ENCODE data around the gene MAZ.

The MAZ gene

GRCh38 chr16:29809031-29809747, 2.9 kb downstream of the MAZ start:
- DNase-seq (ENCODE audit: low read depth in 2 of 3, low spot score in 2 of 3) = no peak

GRCh38 chr16:29809850-29810698, 3.7 kb downstream of the MAZ start:
- DNase-seq (ENCODE audit: low read depth in 2 of 3, low spot score in 2 of 3) = no peak

- DNase-seq (ENCODE audit: low read depth in 2 of 3, low spot score in 2 of 3) = no peak
These were observed 4.4 kb downstream of the MAZ start for GRCh38 chr16:29810699-29811169.

- DNase-seq (ENCODE audit: low read depth in 2 of 3, low spot score in 2 of 3) = peak in 1 of 3 experiments; percentile 77
These were observed 5.0 kb downstream of the MAZ start for GRCh38 chr16:29811170-29811895.

GRCh38 chr16:29811896-29812665, 5.8 kb downstream of the MAZ start, which contains the start of gene PRRT2:
TSS of gene PRRT2 (plus strand) at chr16:29812193. CDS start at chr16:29813055, 862 bp downstream.
- DNase-seq (ENCODE audit: low read depth in 2 of 3, low spot score in 2 of 3) = no peak

- DNase-seq (ENCODE audit: low read depth in 2 of 3, low spot score in 2 of 3) = no peak
These were observed 6.7 kb downstream of the MAZ start for GRCh38 chr16:29812754-29813643.

GRCh38 chr16:29813644-29814562, 7.6 kb downstream of the MAZ start:
- no peak for DNase-seq (ENCODE audit: low read depth in 2 of 3, low spot score in 2 of 3)

GRCh38 chr16:29814592-29814991, 8.3 kb downstream of the MAZ start:
- DNase-seq (ENCODE audit: low read depth in 2 of 3, low spot score in 2 of 3) = no peak

- no peak for DNase-seq (ENCODE audit: low read depth in 2 of 3, low spot score in 2 of 3)
These were observed 8.8 kb downstream of the MAZ start for GRCh38 chr16:29815032-29815721.

GRCh38 chr16:29815793-29816693, 9.7 kb downstream of the MAZ start, which contains the start of gene PAGR1:
TSS of gene PAGR1 (plus strand) at chr16:29816152. CDS start at chr16:29816526, 374 bp downstream.
- peak; percentile 92 to 96 (median 96) for DNase-seq (ENCODE audit: low read depth in 2 of 3, low spot score in 2 of 3)

- DNase-seq (ENCODE audit: low read depth in 2 of 3, low spot score in 2 of 3) = no peak
These were observed 10.5 kb downstream of the MAZ start for GRCh38 chr16:29816694-29817441.

- no peak for DNase-seq (ENCODE audit: low read depth in 2 of 3, low spot score in 2 of 3)
These were observed 11.8 kb downstream of the MAZ start for GRCh38 chr16:29818082-29818481.

GRCh38 chr16:29819506-29819905, 13.2 kb downstream of the MAZ start:
- no peak for DNase-seq (ENCODE audit: low read depth in 2 of 3, low spot score in 2 of 3)

GRCh38 chr16:29820271-29820701, 14.0 kb downstream of the MAZ start, which contains the start of gene MVP:
TSS of gene MVP (plus strand) at chr16:29820462. CDS start at chr16:29830550, 10,088 bp downstream.
- DNase-seq (ENCODE audit: low read depth in 2 of 3, low spot score in 2 of 3) = no peak

- DNase-seq (ENCODE audit: low read depth in 2 of 3, low spot score in 2 of 3) = no peak
These were observed 14.7 kb downstream of the MAZ start for GRCh38 chr16:29820730-29821642.
